ENCODE data around the gene EPB41. TPM values are rescaled to one million over a fixed set of nuclear protein-coding genes. Genes with fewer than 3 reads are reported as not detected.

EPB41 gene
- total and polyA plus RNA-seq, 2 of the 8 experiments (the other 6 are each of a cell fraction or from before 2014, with no cell fraction given), result 36.7 to 109 TPM

- Histone ChIP-seq H2BK5ac (ENCODE audit: low read depth, low read length) (no peak overlapping the region), H2AK5ac (ENCODE audit: low read depth, low read length) (no peak overlapping the region), H3K27ac (ENCODE audit: low read depth, low read length) (no peak overlapping the region), H2BK120ac (replicated peaks; ENCODE audit: low read depth, low read length) (no peak overlapping the region), H3K9me3 (ENCODE audit: insufficient read depth in 2 of 2, low read depth in 1 of 2, low read length in 1 of 2) (no peaks in the 10 kb centered on the region), H3K23me2 (ENCODE audit: low read depth, low read length) (peaks cover 30% of the 10 kb centered on the region; the same call in 1 of the 2 replicates), H3K9ac (replicated peaks in 1 of 4; ENCODE audit: extremely low read depth in 1 of 4, low read depth in 3 of 4, low read length in 3 of 4) (no peak overlapping the region), H3K56ac (replicated peaks; ENCODE audit: insufficient read length, low read depth, low read length) (no peak overlapping the region), H3K14ac (ENCODE audit: insufficient read length) (no peak overlapping the region), H2AFZ (ENCODE audit: low read length) (no peak overlapping the region), H4K91ac (replicated peaks; ENCODE audit: insufficient read length, low read length) (no peak overlapping the region), H2BK12ac (ENCODE audit: low read depth, low read length) (no peak overlapping the region), H3K79me1 (ENCODE audit: low read depth, low read length) (no peaks in the 10 kb centered on the region), H3K27me3 (replicated peaks in 1 of 4; ENCODE audit: control insufficient read depth in 3 of 4, extremely low read depth in 1 of 4, insufficient read depth in 3 of 4, low read length in 3 of 4) (peaks cover 0 to 42% (median 25%) of the 10 kb centered on the region in 4 experiments; a peak in 6 of 7 replicates), H2BK20ac (ENCODE audit: low read length) (no peak overlapping the region), H4K5ac (ENCODE audit: insufficient read length, low read depth, low read length) (no peak overlapping the region), H4K20me1 (replicated peaks in 1 of 2; ENCODE audit: control insufficient read depth in 1 of 2, insufficient read depth in 2 of 2, low read length in 2 of 2) (peaks cover 0 to 4% of the 10 kb centered on the region in 2 experiments), H3K4ac (replicated peaks; ENCODE audit: insufficient read length, low read depth, low read length) (no peak overlapping the region), H3K4me2 (ENCODE audit: insufficient read depth in 1 of 2, low read depth in 2 of 2, low read length in 2 of 2) (peak overlapping the region; percentile 91 to 95), H3K79me2 (ENCODE audit: control insufficient read depth in 1 of 2, insufficient read depth in 2 of 2, low read length in 2 of 2) (no peaks in the 10 kb centered on the region; a peak in 1 of 4 replicates), H4K8ac (ENCODE audit: extremely low read depth, insufficient read depth, low read length) (peak overlapping the region; percentile 66; the same call in 1 of the 2 replicates), H3K4me1 (replicated peaks in 1 of 4; ENCODE audit: control insufficient read depth in 3 of 4, insufficient read depth in 4 of 4, low read length in 3 of 4) (peaks cover 0 to 19% (median 9%) of the 10 kb centered on the region in 4 experiments; a peak in 6 of 7 replicates), H3K23ac (ENCODE audit: insufficient read length) (no peak overlapping the region), H2BK15ac (ENCODE audit: low read length) (no peak overlapping the region), H3K18ac (ENCODE audit: extremely low read depth, low read length) (no peak overlapping the region), H3K36me3 (ENCODE audit: control insufficient read depth in 2 of 4, insufficient read depth in 4 of 4, low read length in 3 of 4) (peaks cover 0 to 2% (median 0%) of the 10 kb centered on the region in 4 experiments; a peak in 3 of 8 replicates), H3K4me3 (ENCODE audit: extremely low read depth in 1 of 4, insufficient read depth in 2 of 4, low read depth in 3 of 4, low read length in 4 of 4) (peak overlapping the region in 2 of 4 experiments; percentile 51 to 91; a peak in 3 of 8 replicates)
- 40% methylated on average over 36 of the region's 42 CpGs; no CpG with 5 or more reads in 1 of the 2 experiments for WGBS, 2 experiments (ENCODE audit: extremely low coverage in 1 of 2, insufficient coverage in 1 of 2, insufficient read length in 1 of 2, insufficient replicate concordance in 2 of 2, low coverage in 1 of 2, low lambda C conversion rate in 2 of 2, missing lambda C conversion rate in 1 of 2)
- no peak for FAIRE-seq
- peak in 1 of 2 experiments; percentile 93 for DNase-seq (ENCODE audit: low read depth in 1 of 2, low spot score in 2 of 2)
- ChIA-PET POLR2A (ENCODE audit: partially characterized antibody) (interaction anchor here (0.8 to 6.9 kb wide), 6 partner anchors 43 to 237 kb away, joined by 3 to 77 read pairs (median 7); partner anchors contain the start of gene SRSF4), CTCF (ENCODE audit: partially characterized antibody) (interaction anchor here (0.5 to 3.6 kb wide), 26 partner anchors 8 to 252 kb away, joined by 3 to 20 read pairs (median 4); no protein-coding TSS in a partner anchor)
- TF ChIP-seq TBP (IDR thresholded peaks at IDR 0.05; ENCODE audit: low read depth, low read length) (peak; percentile 26; the same call in 1 of the 2 replicates), BCL11A (IDR thresholded peaks at IDR 0.05; ENCODE audit: low read depth in 2 of 2, low read length in 2 of 2) (no peak), RAD21 (IDR thresholded peaks at IDR 0.05 in 1 of 2, conservative IDR thresholded peaks at IDR 0.05 in 1 of 2; ENCODE audit: low read depth in 2 of 2, low read length in 2 of 2) (peak; percentile 64 to 67), CTBP2 (IDR thresholded peaks at IDR 0.05; ENCODE audit: borderline replicate concordance, insufficient read depth, insufficient read length, low read length) (peak; percentile 12), E2F6 (IDR thresholded peaks at IDR 0.05) (peak; percentile 18; the same call in 1 of the 2 replicates), POLR2AphosphoS5 (IDR thresholded peaks at IDR 0.05; ENCODE audit: low read depth, low read length) (peak; percentile 68), SIN3A (conservative IDR thresholded peaks at IDR 0.05 in 1 of 2, IDR thresholded peaks at IDR 0.05 in 1 of 2; ENCODE audit: low read depth in 1 of 2, low read length in 2 of 2) (peak in 1 of 2 experiments; percentile 64; a peak in 2 of 4 replicates), CREB1 (IDR thresholded peaks at IDR 0.05) (peak; percentile 82), CEBPB (IDR thresholded peaks at IDR 0.05; ENCODE audit: low read depth, low read length) (no peak), TAF1 (IDR thresholded peaks at IDR 0.05; ENCODE audit: low read depth, low read length) (0 out of 2 replicates have a peak, but pooled peaks have one; percentile 25), YY1 (IDR thresholded peaks at IDR 0.05; ENCODE audit: low read depth, low read length) (0 out of 2 replicates have a peak, but pooled peaks have one; percentile 6)
These were observed 206.6 kb downstream of the EPB41 start for GRCh38 chr1:29120947-29121485.
